ENCODE measurements around the gene IPPK. TPM values are rescaled to one million over a fixed set of nuclear protein-coding genes. Genes with fewer than 3 reads are reported as not detected.

IPPK gene
- total RNA-seq, 1 experiment from 2014 or later = 5.4 TPM

- POLR2A ChIA-PET = no interaction called here
- ATAC-seq (no peak), DNase-seq (ENCODE audit: low read depth, low spot score) (no peak)
- Histone ChIP-seq H3K4me3 (ENCODE audit: low read depth in 2 of 2, low read length in 2 of 2) (no peak overlapping the region), H3K36me3 (ENCODE audit: control insufficient read depth, insufficient read depth, low read length) (no peaks in the 10 kb centered on the region; the same call in 1 of the 2 replicates), H3K27me3 (ENCODE audit: control insufficient read depth, insufficient read depth, low read length) (no peaks in the 10 kb centered on the region), H3K27ac (ENCODE audit: low read length) (no peak overlapping the region), H3K9me3 (ENCODE audit: control insufficient read depth, insufficient read depth, low read depth, low read length) (no peaks in the 10 kb centered on the region), H3K4me1 (ENCODE audit: control insufficient read depth, insufficient read depth, low read length) (no peaks in the 10 kb centered on the region)
- CTCF ChIA-PET = no interaction called here
- no peak for TF ChIP-seq POLR2AphosphoS5 (IDR thresholded peaks at IDR 0.05; ENCODE audit: low read depth, low read length)
- no peak for TF ChIP-seq TCF7L2 (IDR thresholded peaks at IDR 0.05; ENCODE audit: low read depth, low read length)
- TF ChIP-seq SIN3A (IDR thresholded peaks at IDR 0.05; ENCODE audit: borderline replicate concordance, insufficient read depth, low read depth, low read length) = no peak
- TF ChIP-seq, protein P1, sequence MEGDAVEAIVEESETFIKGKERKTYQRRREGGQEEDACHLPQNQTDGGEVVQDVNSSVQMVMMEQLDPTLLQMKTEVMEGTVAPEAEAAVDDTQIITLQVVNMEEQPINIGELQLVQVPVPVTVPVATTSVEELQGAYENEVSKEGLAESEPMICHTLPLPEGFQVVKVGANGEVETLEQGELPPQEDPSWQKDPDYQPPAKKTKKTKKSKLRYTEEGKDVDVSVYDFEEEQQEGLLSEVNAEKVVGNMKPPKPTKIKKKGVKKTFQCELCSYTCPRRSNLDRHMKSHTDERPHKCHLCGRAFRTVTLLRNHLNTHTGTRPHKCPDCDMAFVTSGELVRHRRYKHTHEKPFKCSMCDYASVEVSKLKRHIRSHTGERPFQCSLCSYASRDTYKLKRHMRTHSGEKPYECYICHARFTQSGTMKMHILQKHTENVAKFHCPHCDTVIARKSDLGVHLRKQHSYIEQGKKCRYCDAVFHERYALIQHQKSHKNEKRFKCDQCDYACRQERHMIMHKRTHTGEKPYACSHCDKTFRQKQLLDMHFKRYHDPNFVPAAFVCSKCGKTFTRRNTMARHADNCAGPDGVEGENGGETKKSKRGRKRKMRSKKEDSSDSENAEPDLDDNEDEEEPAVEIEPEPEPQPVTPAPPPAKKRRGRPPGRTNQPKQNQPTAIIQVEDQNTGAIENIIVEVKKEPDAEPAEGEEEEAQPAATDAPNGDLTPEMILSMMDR (IDR thresholded peaks at IDR 0.05) = no peak
- TF ChIP-seq REST (IDR thresholded peaks at IDR 0.05; ENCODE audit: insufficient read depth in 1 of 2, low read depth in 2 of 2, low read length in 1 of 2) = no peak
- in situ Hi-C loops (cut with HindIII; ENCODE audit: low pct_unique_long_range_greater_than_20kb, low sequenced_read_pairs) = no loop called here
- intact Hi-C loops (cut with micrococcal nuclease; ENCODE audit: unreplicated experiment) = no loop called here
- BruUV-seq (replicated peaks) = TSS peak; percentile 28
Measured at GRCh38 chr9:92650839-92651621, 18.9 kb downstream of the IPPK start.

GRCh38 chr9:92650296-92650695, 19.6 kb downstream of the IPPK start:
- CTCF ChIA-PET = no interaction called here
- intact Hi-C loops (cut with micrococcal nuclease; ENCODE audit: unreplicated experiment) = no loop called here
- POLR2A ChIA-PET = no interaction called here
- Histone ChIP-seq H3K4me1 (ENCODE audit: control insufficient read depth, insufficient read depth, low read length) (no peaks in the 10 kb centered on the region), H3K27me3 (ENCODE audit: control insufficient read depth, insufficient read depth, low read length) (no peaks in the 10 kb centered on the region), H3K9me3 (ENCODE audit: control insufficient read depth, insufficient read depth, low read depth, low read length) (no peaks in the 10 kb centered on the region), H3K4me3 (ENCODE audit: low read depth in 2 of 2, low read length in 2 of 2) (no peak overlapping the region), H3K36me3 (ENCODE audit: control insufficient read depth, insufficient read depth, low read length) (no peaks in the 10 kb centered on the region; the same call in 1 of the 2 replicates), H3K27ac (ENCODE audit: low read length) (no peak overlapping the region)
- in situ Hi-C loops (cut with HindIII; ENCODE audit: low pct_unique_long_range_greater_than_20kb, low sequenced_read_pairs) = no loop called here
- no TSS peak for BruUV-seq (replicated peaks)
- DNase-seq (ENCODE audit: low read depth, low spot score) (no peak), ATAC-seq (no peak)
- TF ChIP-seq, protein P1 (IDR thresholded peaks at IDR 0.05) = no peak
- no peak for TF ChIP-seq POLR2AphosphoS5 (IDR thresholded peaks at IDR 0.05; ENCODE audit: low read depth, low read length)
- no peak for TF ChIP-seq REST (IDR thresholded peaks at IDR 0.05; ENCODE audit: insufficient read depth in 1 of 2, low read depth in 2 of 2, low read length in 1 of 2)
- TF ChIP-seq TCF7L2 (IDR thresholded peaks at IDR 0.05; ENCODE audit: low read depth, low read length) = no peak
- no peak for TF ChIP-seq SIN3A (IDR thresholded peaks at IDR 0.05; ENCODE audit: borderline replicate concordance, insufficient read depth, low read depth, low read length)
